Esophagus muscularis mucosa (tissue), 4 donors: ENCODE measurements around the gene MAD2L1BP. TPM values are rescaled to one million over a fixed set of nuclear protein-coding genes. Genes with fewer than 3 reads are reported as not detected.
"Not testable (repeated sequence)": the region's sequence is repeated elsewhere in the genome, so short reads cannot be mapped to it uniquely, and the experiment has no call there.

Experiments used
- DNase-seq: peaks from one replicate; pipeline ENCODE4 v3.0.0-alpha.2; 2017; ENCODE audit errors: extremely low spot score
- H3K27ac ChIP-seq, 4 donors: fragments of 200-600 bp; sonication (generic); replicated peaks in 1 of 4; 1 replicate in 3 of 4; 2 replicates in 1 of 4; pipeline ENCODE4 v1.5.1; 2016 to 2019; ENCODE audit warnings: mild to moderate bottlenecking in 1 of 4
- H3K27me3 ChIP-seq, 4 donors: fragments of 200-600 bp; sonication (generic); one replicate each; pipeline versions ENCODE4 v1.5.1 to v1.6.0; 2016 to 2019
- H3K36me3 ChIP-seq, 4 donors: fragments of 200-600 bp; sonication (generic); one replicate each; pipeline ENCODE4 v1.5.1; 2016 to 2019
- H3K4me1 ChIP-seq, 4 donors: fragments of 200-600 bp; sonication (generic); one replicate each; pipeline ENCODE4 v1.5.1; 2016 to 2019
- H3K4me3 ChIP-seq, 4 donors: fragments of 200-600 bp; sonication (generic); 1 replicate in 2 of 4; 2 replicates in 2 of 4; pipeline ENCODE4 v1.5.1; 2016 to 2019; ENCODE audit warnings: mild to moderate bottlenecking in 4 of 4, moderate library complexity in 1 of 4
- H3K9me3 ChIP-seq, 4 donors: fragments of 200-600 bp; sonication (generic); 1 replicate in 3 of 4; 2 replicates in 1 of 4; pipeline ENCODE4 v1.5.1; 2016 to 2019
- CTCF ChIP-seq, 3 experiments: fragments of 200-600 bp in 2 of 3; fragments of 450-650 bp in 1 of 3; sonication (generic) in 2 of 3; IDR thresholded peaks; one replicate each; pipeline ENCODE4 v1.5.1; 2017 to 2019; ENCODE audit warnings: antibody characterized with exemption in 3 of 3, mild to moderate bottlenecking in 2 of 3, moderate library complexity in 1 of 3
- EP300 ChIP-seq: sonication (generic); formaldehyde crosslinking; IDR thresholded peaks from one replicate; pipeline ENCODE4 v1.6.1; 2017; ENCODE audit warnings: antibody characterized with exemption
- POLR2A ChIP-seq: fragments of 450-650 bp; IDR thresholded peaks from one replicate; pipeline ENCODE4 v1.6.1; 2017; ENCODE audit warnings: antibody characterized with exemption, moderate library complexity, mild to moderate bottlenecking, low read depth
- POLR2AphosphoS5 ChIP-seq, 2 donors: sonication (generic); formaldehyde crosslinking; IDR thresholded peaks; one replicate each; pipeline ENCODE4 v1.6.1; 2017; ENCODE audit warnings: antibody characterized with exemption in 2 of 2
- WGBS: methylation state at CpG from one replicate; pipeline ENCODE4 v1.1.5; 2018; 5-methylcytosine and 5-hydroxymethylcytosine counted together
- intact Hi-C: fragments of 100-400 bp; cut with DNase I; formaldehyde crosslinking; loops from one replicate; pipeline ENCODE4 v1.15.1; 2023
- total RNA-seq, 4 donors: library from RNA; depleted of rRNA; stranded (reverse); fragments of >200 nt; gene quantifications; one replicate each; pipeline versions ENCODE4 v1.1.0 to v1.2.1, GENCODE V29; 2016

MAD2L1BP gene
- total RNA-seq, result 10 to 100 TPM; 17.9 to 26.7 (median 21.6) TPM

GRCh38 chr6:43635387-43636307, at the start of gene MAD2L1BP:
Gene MAD2L1BP (plus strand): TSS chr6:43635840. CDS start chr6:43635876, 36 bp downstream.
- peak within 1 kb of the TSS; percentile 77 to 97 (median 87) for H3K4me3 ChIP-seq
- intact Hi-C loops, result no loop called here
- peaks cover 10 to 36% (median 31%) of the 10 kb centered on the region in 4 donors for H3K36me3 ChIP-seq
- TF ChIP-seq POLR2AphosphoS5 (IDR thresholded peaks at IDR 0.05), result peak; percentile 93 to 96
- no peak for TF ChIP-seq EP300
- TF ChIP-seq CTCF (IDR thresholded peaks at IDR 0.05), result no peak
- peak; percentile 15 for TF ChIP-seq POLR2A
- H3K27ac ChIP-seq, result peak within 1 kb of the TSS; percentile 86 to 92 (median 89)
- peak; percentile 94 for DNase-seq
- WGBS, result 4% methylated on average over 34 of the region's 48 CpGs
- H3K4me1 ChIP-seq, result peaks cover 39 to 50% (median 45%) of the 10 kb centered on the region in 4 donors
- H3K9me3 ChIP-seq, result no peaks in the 10 kb centered on the region
- H3K27me3 ChIP-seq, result no peaks in the 10 kb centered on the region

- intact Hi-C loops, result no loop called here
- Histone ChIP-seq H3K36me3 (peaks cover 31 to 94% (median 64%) of the 10 kb centered on the region in 4 donors), H3K27me3 (no peaks in the 10 kb centered on the region), H3K4me1 (no peaks in the 10 kb centered on the region), H3K27ac (no peak overlapping the region), H3K9me3 (no peaks in the 10 kb centered on the region), H3K4me3 (no peak overlapping the region)
- DNase-seq, result no peak
- TF ChIP-seq CTCF (IDR thresholded peaks at IDR 0.05), result no peak
- no peak for TF ChIP-seq POLR2AphosphoS5 (IDR thresholded peaks at IDR 0.05)
- no peak for TF ChIP-seq POLR2A
- no peak for TF ChIP-seq EP300
- 97% methylated on average over 5 of the region's 5 CpGs for WGBS
Observed at GRCh38 chr6:43588194-43588593, 47.4 kb upstream of the MAD2L1BP start.

- DNase-seq, H3K27me3 ChIP-seq, H3K4me3 ChIP-seq, H3K4me1 ChIP-seq, intact Hi-C loops, H3K9me3 ChIP-seq, H3K27ac ChIP-seq: not testable (repeated sequence)
- 91% methylated on average over 1 of the region's 1 CpG for WGBS
- H3K36me3 ChIP-seq, result peaks cover 19 to 84% (median 51%) of the 10 kb centered on the region in 4 donors
Observed at GRCh38 chr6:43589564-43589963, 46.1 kb upstream of the MAD2L1BP start.

- intact Hi-C loops, result no loop called here
- Histone ChIP-seq H3K9me3 (no peaks in the 10 kb centered on the region), H3K27me3 (no peaks in the 10 kb centered on the region), H3K36me3 (peaks cover 4 to 66% (median 30%) of the 10 kb centered on the region in 4 donors), H3K4me1 (no peaks in the 10 kb centered on the region), H3K4me3 (no peak overlapping the region), H3K27ac (no peak overlapping the region)
- no peak for DNase-seq
- WGBS, result 80% methylated on average over 1 of the region's 1 CpG
- no peak for TF ChIP-seq POLR2AphosphoS5 (IDR thresholded peaks at IDR 0.05)
- no peak for TF ChIP-seq CTCF (IDR thresholded peaks at IDR 0.05)
- no peak for TF ChIP-seq POLR2A
- TF ChIP-seq EP300, result no peak
Observed at GRCh38 chr6:43593938-43594337, 41.7 kb upstream of the MAD2L1BP start.

GRCh38 chr6:43600595-43600994, 35.0 kb upstream of the MAD2L1BP start:
- 96% methylated on average over 2 of the region's 2 CpGs for WGBS
- no peak for DNase-seq
- H3K27ac ChIP-seq, result no peak overlapping the region
- peaks cover 12 to 83% (median 52%) of the 10 kb centered on the region in 4 donors for H3K36me3 ChIP-seq
- intact Hi-C loops, result no loop called here
- TF ChIP-seq POLR2AphosphoS5 (IDR thresholded peaks at IDR 0.05) (no peak), EP300 (no peak), POLR2A (no peak), CTCF (IDR thresholded peaks at IDR 0.05) (no peak)
- no peaks in the 10 kb centered on the region for H3K27me3 ChIP-seq
- H3K9me3 ChIP-seq, result no peaks in the 10 kb centered on the region
- H3K4me1 ChIP-seq, result peaks cover 0 to 4% (median 0%) of the 10 kb centered on the region in 4 donors
- no peak overlapping the region for H3K4me3 ChIP-seq
